NB4 (cell line): ENCODE measurements around the gene SIRPG.
"Not testable (repeated sequence)": the region's sequence is repeated elsewhere in the genome, so short reads cannot be mapped to it uniquely, and the experiment has no call there.

Experiments
- DNase-seq: peaks from one replicate; pipeline ENCODE4 v3.0.0; 2010; ENCODE audit warnings: low read depth
- H3K4me3 ChIP-seq: one replicate; pipeline ENCODE4 v1.5.1; 2011; ENCODE audit warnings: mild to moderate bottlenecking, low read depth, low read length, moderate library complexity
- CTCF ChIP-seq: IDR thresholded peaks from one replicate; pipeline ENCODE4 v1.5.1; 2012; ENCODE audit warnings: low read depth, low read length
- MAX ChIP-seq: IDR thresholded peaks from 2 replicates; pipeline ENCODE4 v1.6.1; 2011; ENCODE audit warnings: low read depth, low read length
- MYC ChIP-seq: IDR thresholded peaks from 2 replicates; pipeline ENCODE4 v1.6.1; 2011; ENCODE audit warnings: low read depth, low read length
- POLR2A ChIP-seq: IDR thresholded peaks from 2 replicates; pipeline ENCODE4 v1.6.1; 2011; ENCODE audit warnings: mild to moderate bottlenecking; ENCODE audit not compliant: insufficient read length; ENCODE audit errors: extremely low read depth

Gene SIRPG

GRCh38 chr20:1652104-1652503 is 5.5 kb downstream of the SIRPG start:
- H3K4me3 ChIP-seq: no peak overlapping the region
- no peak for DNase-seq
- no peak for TF ChIP-seq MAX
- no peak for TF ChIP-seq MYC
- TF ChIP-seq CTCF: no peak
- no peak for TF ChIP-seq POLR2A

- DNase-seq: no peak
- TF ChIP-seq MYC: no peak
- TF ChIP-seq MAX: no peak
- TF ChIP-seq POLR2A: no peak
- no peak for TF ChIP-seq CTCF
- H3K4me3 ChIP-seq: no peak overlapping the region
Measured at GRCh38 chr20:1651268-1652058, 6.1 kb downstream of the SIRPG start.

GRCh38 chr20:1648101-1648500 is 9.5 kb downstream of the SIRPG start:
- TF ChIP-seq MYC (no peak), POLR2A (no peak), CTCF (no peak), MAX (no peak)
- DNase-seq: no peak
- H3K4me3 ChIP-seq: no peak overlapping the region

GRCh38 chr20:1646975-1647431 is 10.6 kb downstream of the SIRPG start:
- no peak for DNase-seq
- no peak overlapping the region for H3K4me3 ChIP-seq
- TF ChIP-seq CTCF (no peak), MAX (no peak), POLR2A (no peak), MYC (no peak)

GRCh38 chr20:1644101-1644962 is 13.2 kb downstream of the SIRPG start:
- DNase-seq: no peak
- TF ChIP-seq MAX (no peak), POLR2A (no peak), MYC (no peak), CTCF (no peak)
- H3K4me3 ChIP-seq: no peak overlapping the region

GRCh38 chr20:1638643-1639042 is 18.9 kb downstream of the SIRPG start:
- H3K4me3 ChIP-seq, DNase-seq: not testable (repeated sequence)
